IMR-90 (cell line): ENCODE results near the gene BAMBI. TPM values are rescaled to one million over a fixed set of nuclear protein-coding genes. Genes with fewer than 3 reads are reported as not detected.

Experiments used
- microRNA-seq, 2 experiments: library from miRNA; stranded (forward) in 1 of 2; unstranded in 1 of 2; fragments of 10-50 nt in 1 of 2; fragments of <30 nt in 1 of 2; gene quantifications in 1 of 2; microRNA quantifications in 1 of 2; one replicate each; pipeline versions ENCODE3 to v1.1.0; 2013 to 2020; ENCODE audit not compliant: insufficient read depth in 1 of 2, insufficient read length in 1 of 2, unreplicated experiment in 1 of 2
- polyA plus RNA-seq, 3 experiments: library from polyadenylated mRNA; depleted of rRNA; stranded (reverse); fragments of >200 nt; gene quantifications; 2 replicates each; pipeline ENCODE4 v1.2.3, GENCODE V29; 2012; ENCODE audit warnings: low replicate concordance in 1 of 3
- small RNA-seq, 5 experiments: library from RNA; depleted of rRNA; stranded (forward); fragments of <200 nt; gene quantifications; one replicate each; pipeline ENCODE3, GENCODE V24; 2012
- total RNA-seq: library from RNA; depleted of rRNA; stranded (reverse); fragments of >200 nt; gene quantifications from 2 replicates; pipeline ENCODE4 v1.2.3, GENCODE V29; 2012; rRNA removed

BAMBI gene
- total and polyA plus RNA-seq, 2 of the 4 experiments (the other 2 are of a cell fraction) = 14.4 to 19.4 TPM

Small RNAs within 50 kb of the gene (microRNA-seq; reads per million reads assigned to microRNA genes)
- gene RNU4ATAC6P (ENCODE audit: insufficient read depth, insufficient read length) (not detected), gene RNU6-1067P (ENCODE audit: insufficient read depth, insufficient read length) (not detected)

Small RNAs within 50 kb of the gene (small RNA-seq; reads per million reads assigned to genes)
- gene RNU4ATAC6P = 0 to 0.60 (median 0) reads per million in 5 experiments
- 0 to 23.5 (median 0.08) reads per million in 5 experiments for gene RNU6-1067P

Other genes starting within 250 kb of the BAMBI start
- 52.2 and 53.6 TPM in 2 replicates for gene WAC, start 144.4 kb upstream of the BAMBI start, total RNA-seq
- 39.6 and 41.0 TPM in 2 replicates for gene WAC, start 144.4 kb upstream of the BAMBI start, polyA plus RNA-seq (2012; rRNA removed)